OCI-LY1 (cell line): ENCODE data around the gene SRPRB.

Experiments used
- EZH2 ChIP-seq: fragments of 200-600 bp; sonication (generic), shearing (Covaris generic); IDR thresholded peaks from 2 replicates; pipeline ENCODE4 v1.8.0; 2017; ENCODE audit warnings: borderline replicate concordance, mixed run types, mild to moderate bottlenecking, antibody characterized with exemption, low read length, moderate library complexity, mixed read lengths
- TF ChIP-seq, protein P1 (sequence below): fragments of 200-600 bp; sonication (generic), shearing (Covaris generic); IDR thresholded peaks from 2 replicates; pipeline ENCODE4 v1.5.1; 2017; ENCODE audit warnings: mild to moderate bottlenecking, antibody characterized with exemption, low read length, moderate library complexity, mixed read lengths

DNA sequence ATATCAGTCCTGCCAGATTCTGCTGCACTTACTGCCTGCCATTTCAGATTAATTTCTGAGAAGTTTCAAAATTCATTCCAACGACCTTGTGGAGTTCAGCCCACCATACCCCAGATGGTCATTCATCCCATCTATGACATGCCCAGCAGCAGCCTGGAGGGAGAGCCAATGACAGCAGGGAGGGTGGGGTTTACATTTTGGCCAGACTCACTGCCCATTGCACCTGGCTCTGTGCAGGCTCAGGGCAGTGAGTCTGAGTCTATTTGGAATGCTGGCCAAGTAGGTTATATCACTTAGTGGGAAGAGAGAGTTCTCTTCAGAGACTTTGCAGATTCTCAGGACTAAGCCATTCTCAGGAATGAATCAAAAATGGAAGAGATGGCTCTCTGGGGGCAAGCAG is 21.5 kb downstream of the SRPRB start:
- TF ChIP-seq, protein P1, sequence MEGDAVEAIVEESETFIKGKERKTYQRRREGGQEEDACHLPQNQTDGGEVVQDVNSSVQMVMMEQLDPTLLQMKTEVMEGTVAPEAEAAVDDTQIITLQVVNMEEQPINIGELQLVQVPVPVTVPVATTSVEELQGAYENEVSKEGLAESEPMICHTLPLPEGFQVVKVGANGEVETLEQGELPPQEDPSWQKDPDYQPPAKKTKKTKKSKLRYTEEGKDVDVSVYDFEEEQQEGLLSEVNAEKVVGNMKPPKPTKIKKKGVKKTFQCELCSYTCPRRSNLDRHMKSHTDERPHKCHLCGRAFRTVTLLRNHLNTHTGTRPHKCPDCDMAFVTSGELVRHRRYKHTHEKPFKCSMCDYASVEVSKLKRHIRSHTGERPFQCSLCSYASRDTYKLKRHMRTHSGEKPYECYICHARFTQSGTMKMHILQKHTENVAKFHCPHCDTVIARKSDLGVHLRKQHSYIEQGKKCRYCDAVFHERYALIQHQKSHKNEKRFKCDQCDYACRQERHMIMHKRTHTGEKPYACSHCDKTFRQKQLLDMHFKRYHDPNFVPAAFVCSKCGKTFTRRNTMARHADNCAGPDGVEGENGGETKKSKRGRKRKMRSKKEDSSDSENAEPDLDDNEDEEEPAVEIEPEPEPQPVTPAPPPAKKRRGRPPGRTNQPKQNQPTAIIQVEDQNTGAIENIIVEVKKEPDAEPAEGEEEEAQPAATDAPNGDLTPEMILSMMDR, result no peak
- no peak for TF ChIP-seq EZH2
